ENCODE results near the gene CFLAR. TPM values are rescaled to one million over a fixed set of nuclear protein-coding genes. Genes with fewer than 3 reads are reported as not detected.

CFLAR gene
- total and polyA plus RNA-seq, 9 of the 15 experiments (the other 6 are each of a cell fraction or from before 2014, with no cell fraction given) = 27.5 to 102 (median 54.0) TPM

DNA sequence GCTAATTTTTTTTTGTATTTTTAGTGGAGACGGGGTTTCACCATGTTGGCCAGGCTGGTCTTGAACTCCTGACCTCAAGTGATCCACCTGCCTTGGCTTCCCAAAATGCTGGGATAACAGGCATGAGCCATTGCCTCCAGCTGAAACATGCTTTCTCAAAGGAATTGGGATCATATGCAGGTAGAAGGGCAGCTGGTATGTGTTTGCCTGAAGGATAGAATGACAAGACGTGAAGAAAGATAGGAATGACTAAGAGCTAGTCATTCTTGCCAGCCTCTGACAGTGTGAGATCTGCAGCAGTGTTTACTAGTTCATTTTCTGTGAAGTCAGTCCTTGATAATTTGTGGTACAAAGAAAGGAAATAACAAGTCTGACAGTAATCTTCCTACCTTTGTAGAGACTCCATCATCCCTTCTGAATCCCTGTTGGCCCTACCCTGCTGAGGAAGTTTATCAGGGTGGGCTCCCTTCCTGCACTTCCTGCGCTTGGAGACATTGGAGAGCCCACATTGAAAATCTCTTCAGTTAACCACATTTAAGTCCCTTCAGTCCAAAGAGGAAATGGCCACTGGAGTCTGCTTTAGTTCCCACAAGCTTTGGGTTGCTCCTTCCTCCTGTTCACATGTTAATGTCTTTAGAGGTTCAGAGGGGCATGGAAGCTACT is 14.7 kb downstream of the CFLAR start (continued):
- peak; percentile 36; the same call in 1 of the 2 replicates for TF ChIP-seq TFAP4 (CRISPR knock-in tag; IDR thresholded peaks at IDR 0.05; ENCODE audit: borderline replicate concordance)
- TF ChIP-seq HNRNPUL1 (IDR thresholded peaks at IDR 0.05; ENCODE audit: low read length) = no peak
- TF ChIP-seq TAF9B (IDR thresholded peaks at IDR 0.05; ENCODE audit: partially characterized antibody) = peak; percentile 54
- no peak for TF ChIP-seq ZNF561 (CRISPR knock-in tag; conservative IDR thresholded peaks at IDR 0.05)
- TF ChIP-seq BRD9 (IDR thresholded peaks at IDR 0.05; ENCODE audit: low read depth, partially characterized antibody) = peak; percentile 41
- TF ChIP-seq, protein P1, sequence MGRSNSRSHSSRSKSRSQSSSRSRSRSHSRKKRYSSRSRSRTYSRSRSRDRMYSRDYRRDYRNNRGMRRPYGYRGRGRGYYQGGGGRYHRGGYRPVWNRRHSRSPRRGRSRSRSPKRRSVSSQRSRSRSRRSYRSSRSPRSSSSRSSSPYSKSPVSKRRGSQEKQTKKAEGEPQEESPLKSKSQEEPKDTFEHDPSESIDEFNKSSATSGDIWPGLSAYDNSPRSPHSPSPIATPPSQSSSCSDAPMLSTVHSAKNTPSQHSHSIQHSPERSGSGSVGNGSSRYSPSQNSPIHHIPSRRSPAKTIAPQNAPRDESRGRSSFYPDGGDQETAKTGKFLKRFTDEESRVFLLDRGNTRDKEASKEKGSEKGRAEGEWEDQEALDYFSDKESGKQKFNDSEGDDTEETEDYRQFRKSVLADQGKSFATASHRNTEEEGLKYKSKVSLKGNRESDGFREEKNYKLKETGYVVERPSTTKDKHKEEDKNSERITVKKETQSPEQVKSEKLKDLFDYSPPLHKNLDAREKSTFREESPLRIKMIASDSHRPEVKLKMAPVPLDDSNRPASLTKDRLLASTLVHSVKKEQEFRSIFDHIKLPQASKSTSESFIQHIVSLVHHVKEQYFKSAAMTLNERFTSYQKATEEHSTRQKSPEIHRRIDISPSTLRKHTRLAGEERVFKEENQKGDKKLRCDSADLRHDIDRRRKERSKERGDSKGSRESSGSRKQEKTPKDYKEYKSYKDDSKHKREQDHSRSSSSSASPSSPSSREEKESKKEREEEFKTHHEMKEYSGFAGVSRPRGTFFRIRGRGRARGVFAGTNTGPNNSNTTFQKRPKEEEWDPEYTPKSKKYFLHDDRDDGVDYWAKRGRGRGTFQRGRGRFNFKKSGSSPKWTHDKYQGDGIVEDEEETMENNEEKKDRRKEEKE (IDR thresholded peaks at IDR 0.05; ENCODE audit: borderline replicate concordance in 1 of 2, control insufficient read depth in 1 of 2, low read depth in 2 of 2, low read length in 1 of 2) = no peak
- no peak for TF ChIP-seq PYGO2 (tag; IDR thresholded peaks at IDR 0.05)
- TF ChIP-seq ZNF311 (CRISPR knock-in tag; IDR thresholded peaks at IDR 0.05) = 0 out of 2 replicates have a peak, but pooled peaks have one; percentile 20
- TF ChIP-seq, protein P2, sequence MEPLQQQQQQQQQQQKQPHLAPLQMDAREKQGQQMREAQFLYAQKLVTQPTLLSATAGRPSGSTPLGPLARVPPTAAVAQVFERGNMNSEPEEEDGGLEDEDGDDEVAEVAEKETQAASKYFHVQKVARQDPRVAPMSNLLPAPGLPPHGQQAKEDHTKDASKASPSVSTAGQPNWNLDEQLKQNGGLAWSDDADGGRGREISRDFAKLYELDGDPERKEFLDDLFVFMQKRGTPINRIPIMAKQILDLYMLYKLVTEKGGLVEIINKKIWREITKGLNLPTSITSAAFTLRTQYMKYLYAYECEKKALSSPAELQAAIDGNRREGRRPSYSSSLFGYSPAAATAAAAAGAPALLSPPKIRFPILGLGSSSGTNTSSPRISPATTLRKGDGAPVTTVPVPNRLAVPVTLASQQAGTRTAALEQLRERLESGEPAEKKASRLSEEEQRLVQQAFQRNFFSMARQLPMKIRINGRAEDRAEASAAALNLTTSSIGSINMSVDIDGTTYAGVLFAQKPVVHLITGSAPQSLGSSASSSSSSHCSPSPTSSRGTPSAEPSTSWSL (CRISPR knock-in tag; IDR thresholded peaks at IDR 0.05; ENCODE audit: borderline replicate concordance) = no peak
- no peak for TF ChIP-seq ZNF695 (CRISPR knock-in tag; IDR thresholded peaks at IDR 0.05)
- TF ChIP-seq HINFP (tag; conservative IDR thresholded peaks at IDR 0.05; ENCODE audit: low read depth) = no peak
- TF ChIP-seq CBX8 (IDR thresholded peaks at IDR 0.05; ENCODE audit: borderline replicate concordance, extremely low read depth, low read depth, low read length, poor library complexity, severe bottlenecking) = no peak
- no peak for TF ChIP-seq CEBPZ (IDR thresholded peaks at IDR 0.05; ENCODE audit: borderline replicate concordance, low read depth, low read length)
- no peak for TF ChIP-seq CBX3 (IDR thresholded peaks at IDR 0.05; ENCODE audit: borderline replicate concordance in 1 of 2, low read length in 2 of 2)
- no peak for TF ChIP-seq HCFC1 (IDR thresholded peaks at IDR 0.05; ENCODE audit: low read depth, low read length)

Measured in K562 (cell line).